Breast epithelium (tissue), 4 donors: ENCODE measurements around the gene SKP1. TPM values are rescaled to one million over a fixed set of nuclear protein-coding genes. Genes with fewer than 3 reads are reported as not detected.
A peak's percentile ranks its signal among the peaks of the same experiment; 100 is the strongest.

Experiments
- DNase-seq, 2 donors: peaks; one replicate each; pipeline ENCODE4 v3.0.0-alpha.2; 2019; ENCODE audit warnings: low spot score in 2 of 2
- H3K27ac ChIP-seq, 2 donors: fragments of 200-600 bp; sonication (generic) in 1 of 2; one replicate each; pipeline ENCODE4 v1.5.1; 2016 to 2019; ENCODE audit warnings: mild to moderate bottlenecking in 1 of 2
- H3K27me3 ChIP-seq, 2 donors: fragments of 200-600 bp; sonication (generic) in 1 of 2; one replicate each; pipeline versions ENCODE4 v1.5.1 to v1.6.0; 2017 to 2019; ENCODE audit warnings: control low read depth in 1 of 2, mild to moderate bottlenecking in 1 of 2
- H3K36me3 ChIP-seq: fragments of 200-600 bp; one replicate; pipeline ENCODE4 v1.5.1; 2019
- H3K4me1 ChIP-seq, 2 donors: fragments of 200-600 bp; sonication (generic); one replicate each; pipeline ENCODE4 v1.5.1; 2016 to 2019; ENCODE audit warnings: control low read depth in 1 of 2
- H3K4me3 ChIP-seq, 3 donors: fragments of 200-600 bp; sonication (generic); 1 replicate in 2 of 3; 2 replicates in 1 of 3; pipeline ENCODE4 v1.5.1; 2016 to 2019; ENCODE audit warnings: mild to moderate bottlenecking in 3 of 3, moderate library complexity in 2 of 3
- H3K9me3 ChIP-seq, 2 donors: fragments of 200-600 bp; sonication (generic) in 1 of 2; one replicate each; pipeline ENCODE4 v1.5.1; 2016 to 2019; ENCODE audit warnings: control low read depth in 1 of 2
- POLR2A ChIP-seq: fragments of 450-650 bp; IDR thresholded peaks from one replicate; pipeline ENCODE4 v1.6.1; 2016; ENCODE audit warnings: antibody characterized with exemption, mild to moderate bottlenecking, moderate library complexity
- POLR2AphosphoS5 ChIP-seq, 3 donors: sonication (generic); formaldehyde crosslinking; IDR thresholded peaks; one replicate each; pipeline ENCODE4 v1.6.1; 2017; ENCODE audit warnings: antibody characterized with exemption in 3 of 3
- intact Hi-C: fragments of 100-400 bp; cut with DNase I; formaldehyde crosslinking; loops from one replicate; pipeline ENCODE4 v1.15.1; 2023; ENCODE audit warnings: low total_unique reads
- total RNA-seq, 3 donors: library from RNA; depleted of rRNA; stranded (reverse); fragments of >200 nt; gene quantifications; one replicate each; pipeline ENCODE4 v1.1.0, GENCODE V29; 2016
- TF ChIP-seq, protein P1 (sequence below), 3 donors: fragments of 450-650 bp; IDR thresholded peaks; one replicate each; pipeline ENCODE4 v1.5.1; 2016 to 2017; ENCODE audit warnings: antibody characterized with exemption in 3 of 3, mild to moderate bottlenecking in 3 of 3, moderate library complexity in 3 of 3

Gene SKP1
- total RNA-seq, 3 donors from 2014 or later = 158 to 291 (median 259) TPM

DNA sequence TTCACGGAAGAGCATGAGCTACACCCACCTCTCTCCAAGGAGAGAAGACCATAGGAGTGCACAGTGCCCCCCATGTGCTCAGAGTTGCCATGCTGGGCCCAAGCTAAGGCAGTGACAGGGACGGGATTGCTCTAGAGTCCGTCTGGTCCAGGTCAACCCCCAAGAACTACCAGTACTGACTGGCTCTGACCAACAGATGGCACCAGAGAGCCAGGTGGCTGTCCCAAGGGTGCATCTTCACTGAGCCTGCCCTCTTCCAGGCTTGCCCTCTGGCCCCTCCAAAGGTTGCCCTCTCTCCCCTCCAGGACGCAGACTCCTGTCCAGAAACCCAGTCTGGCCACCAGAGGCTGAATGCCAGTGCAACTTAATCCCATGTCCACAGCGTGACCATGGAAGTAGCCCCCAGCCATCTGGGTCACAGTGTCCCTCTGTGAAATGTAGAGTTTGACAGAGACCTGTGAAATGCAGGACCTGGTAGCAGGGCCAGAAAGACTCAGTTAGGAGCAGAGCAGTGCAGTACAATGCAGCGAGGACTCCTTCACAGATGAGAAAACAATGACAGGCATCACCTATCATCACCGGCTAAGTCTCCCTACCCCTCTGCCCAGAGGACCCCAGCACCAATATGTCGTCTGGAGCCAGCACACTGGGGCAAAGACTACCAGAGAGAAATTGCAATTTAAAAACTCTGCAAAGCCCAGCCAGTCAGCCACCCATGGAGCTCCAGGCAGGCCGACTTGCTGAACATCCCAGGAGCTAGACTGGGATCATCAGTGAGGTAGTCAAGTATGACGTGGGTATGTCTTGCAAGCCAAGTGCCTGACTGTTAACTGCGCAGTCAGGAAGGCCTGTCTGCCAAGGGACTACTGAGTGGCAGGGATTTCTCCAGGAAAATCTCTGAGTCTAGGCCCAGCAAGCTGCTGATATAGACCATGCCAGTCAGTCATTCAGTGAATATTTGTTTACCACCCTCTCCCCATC is 7.7 kb upstream of the SKP1 start:
- no peak overlapping the region for H3K27ac ChIP-seq
- TF ChIP-seq POLR2A = no peak
- TF ChIP-seq, protein P1, sequence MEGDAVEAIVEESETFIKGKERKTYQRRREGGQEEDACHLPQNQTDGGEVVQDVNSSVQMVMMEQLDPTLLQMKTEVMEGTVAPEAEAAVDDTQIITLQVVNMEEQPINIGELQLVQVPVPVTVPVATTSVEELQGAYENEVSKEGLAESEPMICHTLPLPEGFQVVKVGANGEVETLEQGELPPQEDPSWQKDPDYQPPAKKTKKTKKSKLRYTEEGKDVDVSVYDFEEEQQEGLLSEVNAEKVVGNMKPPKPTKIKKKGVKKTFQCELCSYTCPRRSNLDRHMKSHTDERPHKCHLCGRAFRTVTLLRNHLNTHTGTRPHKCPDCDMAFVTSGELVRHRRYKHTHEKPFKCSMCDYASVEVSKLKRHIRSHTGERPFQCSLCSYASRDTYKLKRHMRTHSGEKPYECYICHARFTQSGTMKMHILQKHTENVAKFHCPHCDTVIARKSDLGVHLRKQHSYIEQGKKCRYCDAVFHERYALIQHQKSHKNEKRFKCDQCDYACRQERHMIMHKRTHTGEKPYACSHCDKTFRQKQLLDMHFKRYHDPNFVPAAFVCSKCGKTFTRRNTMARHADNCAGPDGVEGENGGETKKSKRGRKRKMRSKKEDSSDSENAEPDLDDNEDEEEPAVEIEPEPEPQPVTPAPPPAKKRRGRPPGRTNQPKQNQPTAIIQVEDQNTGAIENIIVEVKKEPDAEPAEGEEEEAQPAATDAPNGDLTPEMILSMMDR (IDR thresholded peaks at IDR 0.05) = peak; percentile 59 to 88 (median 76)
- no peaks in the 10 kb centered on the region for H3K27me3 ChIP-seq
- no peak overlapping the region for H3K4me3 ChIP-seq
- DNase-seq = peak; percentile 41 to 76
- H3K9me3 ChIP-seq = no peaks in the 10 kb centered on the region
- no peaks in the 10 kb centered on the region for H3K4me1 ChIP-seq
- no peaks in the 10 kb centered on the region for H3K36me3 ChIP-seq
- intact Hi-C loops = no loop called here

DNA sequence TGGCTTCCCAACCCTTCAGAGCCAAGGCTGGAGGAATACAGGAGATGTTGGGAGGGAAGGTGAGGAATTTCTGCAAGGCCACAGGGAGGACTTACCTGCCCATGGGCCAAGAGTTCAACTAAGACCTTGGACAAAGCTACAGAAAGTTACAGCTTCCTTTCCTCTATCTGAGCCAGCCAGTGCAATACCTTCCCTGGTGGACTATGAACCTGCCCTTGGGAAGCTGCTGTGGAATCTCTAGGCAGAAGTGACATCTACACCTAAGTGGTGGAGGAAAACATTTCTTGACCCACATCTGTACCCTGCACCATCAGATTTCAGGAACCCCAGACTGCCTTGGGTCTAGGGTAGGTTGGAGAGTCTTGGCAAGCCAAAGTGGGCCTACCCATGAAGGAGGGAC is 6.7 kb upstream of the SKP1 start:
- Histone ChIP-seq H3K4me1 (no peaks in the 10 kb centered on the region), H3K36me3 (no peaks in the 10 kb centered on the region), H3K4me3 (no peak overlapping the region), H3K9me3 (no peaks in the 10 kb centered on the region), H3K27me3 (no peaks in the 10 kb centered on the region), H3K27ac (no peak overlapping the region)
- TF ChIP-seq POLR2AphosphoS5 (IDR thresholded peaks at IDR 0.05) (no peak), POLR2A (no peak)
- TF ChIP-seq, protein P1 (IDR thresholded peaks at IDR 0.05) = no peak
- DNase-seq = no peak
- intact Hi-C loops = no loop called here

DNA sequence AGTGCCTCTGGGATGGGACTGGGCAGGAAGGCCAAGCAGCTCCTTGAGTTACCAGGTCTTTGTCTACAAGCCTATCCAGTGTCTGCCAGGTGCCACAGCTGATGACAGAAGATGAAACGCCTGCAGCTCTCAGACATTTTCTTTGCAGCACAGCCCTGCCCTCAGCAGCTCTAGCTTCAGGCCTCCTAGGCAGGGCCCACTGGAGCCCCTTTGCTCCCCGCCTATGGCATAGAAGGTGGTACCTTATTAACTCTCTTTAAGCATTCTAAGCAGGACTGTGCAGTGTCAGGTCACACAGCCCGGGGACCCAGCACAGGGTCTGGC is 1.3 kb upstream of the SKP1 start:
- no peaks in the 10 kb centered on the region for H3K9me3 ChIP-seq
- no peak for DNase-seq
- peaks cover 0 to 15% of the 10 kb centered on the region in 2 donors for H3K4me1 ChIP-seq
- no peak for TF ChIP-seq POLR2A
- TF ChIP-seq, protein P1 (IDR thresholded peaks at IDR 0.05) = no peak
- no peak for TF ChIP-seq POLR2AphosphoS5 (IDR thresholded peaks at IDR 0.05)
- H3K27ac ChIP-seq = peak overlapping the region; percentile 100
- intact Hi-C loops = no loop called here
- H3K36me3 ChIP-seq = no peaks in the 10 kb centered on the region
- peak overlapping the region in 1 of 3 donors; percentile 98 for H3K4me3 ChIP-seq
- H3K27me3 ChIP-seq = no peaks in the 10 kb centered on the region

DNA sequence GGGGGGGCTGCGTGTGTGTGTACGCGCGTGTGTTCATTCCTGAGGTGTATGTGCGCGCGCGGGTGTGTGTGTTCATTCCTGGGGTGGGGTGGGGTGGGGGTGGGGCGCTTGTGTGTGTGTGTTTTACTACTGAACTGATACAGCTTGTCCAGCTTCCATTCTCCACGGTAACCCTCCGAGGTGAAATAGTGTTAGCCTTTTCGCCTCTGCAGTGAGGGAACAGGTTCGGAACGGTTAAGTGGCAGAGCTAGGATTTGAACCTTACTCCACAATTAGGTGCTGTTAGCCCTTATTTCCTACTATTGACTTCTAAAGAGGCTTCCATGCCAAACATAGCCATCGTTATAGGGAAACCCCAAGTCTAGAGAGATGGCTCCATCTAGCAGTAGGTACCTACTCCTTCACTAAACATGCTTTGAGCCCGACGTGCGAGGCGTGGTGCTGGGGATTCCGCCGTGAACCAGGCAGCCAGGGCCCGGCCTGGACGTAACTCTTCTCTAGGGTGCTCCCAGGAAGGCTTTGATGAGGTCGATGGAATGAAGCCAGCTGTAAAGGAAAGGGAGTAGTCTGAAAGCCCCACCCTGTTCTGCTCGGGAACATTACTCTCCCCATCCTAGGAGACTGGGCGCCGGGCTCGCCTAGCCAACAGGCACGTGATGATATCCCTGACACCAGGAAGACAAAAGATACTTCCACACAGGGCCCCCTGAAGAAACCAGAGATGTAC is 782 bp upstream of the SKP1 start:
- H3K9me3 ChIP-seq = no peaks in the 10 kb centered on the region
- peak overlapping the region; percentile 100 for H3K27ac ChIP-seq
- DNase-seq = peak in 1 of 2 donors; percentile 46
- peak overlapping the region; percentile 92 to 99 (median 98) for H3K4me3 ChIP-seq
- no peaks in the 10 kb centered on the region for H3K36me3 ChIP-seq
- intact Hi-C loops = no loop called here
- H3K4me1 ChIP-seq = peaks cover 0 to 15% of the 10 kb centered on the region in 2 donors
- TF ChIP-seq, protein P1 (IDR thresholded peaks at IDR 0.05) = no peak
- TF ChIP-seq POLR2AphosphoS5 (IDR thresholded peaks at IDR 0.05) (no peak), POLR2A (no peak)
- no peaks in the 10 kb centered on the region for H3K27me3 ChIP-seq
